Measurements from ENCODE around the gene PWWP2A. TPM values are rescaled to one million over a fixed set of nuclear protein-coding genes. Genes with fewer than 3 reads are reported as not detected.

The PWWP2A gene
- total and polyA plus RNA-seq, 10 donors: 8.5 to 36.7 (median 25.8) TPM

GRCh38 chr5:160128632-160129031, 9.4 kb upstream of the PWWP2A start:
- Histone ChIP-seq H3K36me3 (no peaks in the 10 kb centered on the region), H3K9me3 (peaks cover 0 to 10% (median 0%) of the 10 kb centered on the region in 8 donors), H3K4me1 (peaks cover 0 to 12% (median 7%) of the 10 kb centered on the region in 6 donors), H3K27ac (no peak overlapping the region), H3K27me3 (replicated peaks in 1 of 7) (no peaks in the 10 kb centered on the region), H3K4me3 (no peak overlapping the region)
- 80 to 100% (median 94%) methylated on average over 7 of the region's 7 CpGs for WGBS, 5 donors
- no peak for DNase-seq
- TF ChIP-seq POLR2A (IDR thresholded peaks at IDR 0.05) (no peak), POLR2AphosphoS5 (IDR thresholded peaks at IDR 0.05) (no peak)
- TF ChIP-seq, protein P1, sequence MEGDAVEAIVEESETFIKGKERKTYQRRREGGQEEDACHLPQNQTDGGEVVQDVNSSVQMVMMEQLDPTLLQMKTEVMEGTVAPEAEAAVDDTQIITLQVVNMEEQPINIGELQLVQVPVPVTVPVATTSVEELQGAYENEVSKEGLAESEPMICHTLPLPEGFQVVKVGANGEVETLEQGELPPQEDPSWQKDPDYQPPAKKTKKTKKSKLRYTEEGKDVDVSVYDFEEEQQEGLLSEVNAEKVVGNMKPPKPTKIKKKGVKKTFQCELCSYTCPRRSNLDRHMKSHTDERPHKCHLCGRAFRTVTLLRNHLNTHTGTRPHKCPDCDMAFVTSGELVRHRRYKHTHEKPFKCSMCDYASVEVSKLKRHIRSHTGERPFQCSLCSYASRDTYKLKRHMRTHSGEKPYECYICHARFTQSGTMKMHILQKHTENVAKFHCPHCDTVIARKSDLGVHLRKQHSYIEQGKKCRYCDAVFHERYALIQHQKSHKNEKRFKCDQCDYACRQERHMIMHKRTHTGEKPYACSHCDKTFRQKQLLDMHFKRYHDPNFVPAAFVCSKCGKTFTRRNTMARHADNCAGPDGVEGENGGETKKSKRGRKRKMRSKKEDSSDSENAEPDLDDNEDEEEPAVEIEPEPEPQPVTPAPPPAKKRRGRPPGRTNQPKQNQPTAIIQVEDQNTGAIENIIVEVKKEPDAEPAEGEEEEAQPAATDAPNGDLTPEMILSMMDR (IDR thresholded peaks at IDR 0.05 in 8 of 11, conservative IDR thresholded peaks at IDR 0.05 in 3 of 11): no peak
- intact Hi-C loops (cut with DNase I; ENCODE audit: low total_unique reads): no loop called here

- TF ChIP-seq POLR2AphosphoS5 (IDR thresholded peaks at IDR 0.05): no peak
- TF ChIP-seq, protein P1 (IDR thresholded peaks at IDR 0.05 in 8 of 11, conservative IDR thresholded peaks at IDR 0.05 in 3 of 11): peak in 4 of 11 experiments; percentile 19 to 35 (median 32)
- TF ChIP-seq POLR2A (IDR thresholded peaks at IDR 0.05): no peak
- H3K27me3 ChIP-seq (replicated peaks in 1 of 7): no peaks in the 10 kb centered on the region
- peaks cover 0 to 28% (median 18%) of the 10 kb centered on the region in 6 donors for H3K36me3 ChIP-seq
- DNase-seq: no peak
- intact Hi-C loops (cut with DNase I; ENCODE audit: low total_unique reads): no loop called here
- H3K27ac ChIP-seq: peak overlapping the region in 4 of 8 donors; percentile 57 to 99 (median 80)
- peaks cover 5 to 43% (median 25%) of the 10 kb centered on the region in 6 donors for H3K4me1 ChIP-seq
- peak overlapping the region in 7 of 8 donors; percentile 25 to 100 (median 88) for H3K4me3 ChIP-seq
- no peaks in the 10 kb centered on the region for H3K9me3 ChIP-seq
- WGBS, 5 donors: 10 to 20% (median 15%) methylated on average over 12 of the region's 12 CpGs
These were observed 636 bp upstream of the PWWP2A start for GRCh38 chr5:160119905-160120266.

DNA sequence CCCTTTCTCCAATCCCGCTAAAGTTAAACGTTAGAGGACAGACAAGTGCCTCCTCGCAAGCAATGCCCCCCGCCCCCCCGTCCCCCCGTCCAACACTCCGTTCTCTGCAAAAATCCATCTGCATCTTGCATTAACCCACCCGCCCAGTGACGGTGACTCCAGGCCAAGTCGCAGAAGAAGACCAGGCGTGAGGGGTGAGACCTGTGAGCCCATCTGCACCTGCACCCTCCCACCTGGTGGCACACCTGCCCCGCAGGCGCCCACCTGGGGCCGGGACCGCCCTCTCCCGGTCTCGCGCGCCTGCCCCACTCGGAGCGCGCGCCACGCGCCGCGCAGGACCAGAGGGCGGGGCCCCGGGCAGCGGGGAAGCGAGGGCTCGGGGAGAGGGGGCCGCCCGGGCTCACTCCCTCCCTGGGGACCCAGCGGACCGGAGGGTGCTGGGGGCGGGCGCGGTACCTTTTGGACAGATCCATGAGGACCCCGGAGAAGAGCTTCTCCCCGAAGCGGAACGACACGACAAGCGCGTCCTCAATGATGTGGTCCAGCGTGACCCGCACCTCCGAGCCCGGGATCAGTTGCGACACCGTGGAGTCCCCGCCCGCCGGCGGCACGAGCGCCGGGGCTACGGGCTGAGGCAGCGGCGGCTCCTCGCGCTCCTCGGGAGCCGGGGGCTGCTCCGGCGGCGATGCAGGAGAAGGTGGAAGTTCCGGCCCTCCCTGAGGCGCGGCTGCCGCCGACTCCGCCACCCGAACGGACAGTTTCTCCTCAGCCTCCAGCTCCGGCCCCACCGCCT, 705 bp downstream of the PWWP2A start:
- no peaks in the 10 kb centered on the region for H3K27me3 ChIP-seq (replicated peaks in 1 of 7)
- H3K4me1 ChIP-seq: peaks cover 5 to 50% (median 25%) of the 10 kb centered on the region in 6 donors
- intact Hi-C loops (cut with DNase I; ENCODE audit: low total_unique reads): no loop called here
- H3K27ac ChIP-seq: peak overlapping the region; percentile 97 to 99 (median 98)
- peak; percentile 3 to 46 (median 42) for TF ChIP-seq POLR2AphosphoS5 (IDR thresholded peaks at IDR 0.05)
- no peak for TF ChIP-seq POLR2A (IDR thresholded peaks at IDR 0.05)
- H3K36me3 ChIP-seq: peaks cover 0 to 42% (median 19%) of the 10 kb centered on the region in 6 donors
- 0 to 2% (median 1%) methylated on average over 39 to 79 of the region's 79 CpGs for WGBS, 5 donors
- no peaks in the 10 kb centered on the region for H3K9me3 ChIP-seq
- peak overlapping the region; percentile 88 to 100 (median 97) for H3K4me3 ChIP-seq
- DNase-seq: peak; percentile 93

GRCh38 chr5:160116991-160117390, 2.3 kb downstream of the PWWP2A start:
- peaks cover 0 to 57% (median 32%) of the 10 kb centered on the region in 6 donors for H3K36me3 ChIP-seq
- H3K27ac ChIP-seq: no peak overlapping the region
- no peak for DNase-seq
- H3K9me3 ChIP-seq: no peaks in the 10 kb centered on the region
- TF ChIP-seq, protein P1 (IDR thresholded peaks at IDR 0.05 in 8 of 11, conservative IDR thresholded peaks at IDR 0.05 in 3 of 11): no peak
- no peak for TF ChIP-seq POLR2A (IDR thresholded peaks at IDR 0.05)
- TF ChIP-seq POLR2AphosphoS5 (IDR thresholded peaks at IDR 0.05): no peak
- peaks cover 5 to 57% (median 25%) of the 10 kb centered on the region in 6 donors for H3K4me1 ChIP-seq
- H3K4me3 ChIP-seq: no peak overlapping the region
- intact Hi-C loops (cut with DNase I; ENCODE audit: low total_unique reads): no loop called here
- no peaks in the 10 kb centered on the region for H3K27me3 ChIP-seq (replicated peaks in 1 of 7)
- WGBS, 5 donors: 96 to 99% (median 97%) methylated on average over 7 of the region's 7 CpGs
